Measurements from ENCODE around the gene CATSPERD.

DNA sequence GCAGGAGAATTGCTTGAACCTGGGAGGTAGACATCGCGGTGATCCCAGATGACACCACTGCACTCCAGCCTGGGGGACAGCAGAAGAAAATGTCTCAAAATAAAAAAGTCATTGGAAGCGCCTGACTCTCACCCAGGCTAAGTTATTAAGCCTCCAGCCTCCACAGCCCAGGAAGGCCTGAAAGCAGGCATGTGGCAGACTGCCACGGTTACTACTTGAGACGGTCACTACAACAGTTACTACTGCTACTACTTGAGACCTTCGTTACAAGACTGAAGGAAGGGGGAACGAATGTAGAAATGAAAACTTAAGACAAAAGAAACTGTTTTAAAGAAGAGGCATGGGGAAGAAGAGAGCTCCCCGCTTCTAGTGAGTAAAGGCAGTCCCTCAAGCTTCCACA lies 54.5 kb downstream of the CATSPERD start:
- TF ChIP-seq, protein P1, sequence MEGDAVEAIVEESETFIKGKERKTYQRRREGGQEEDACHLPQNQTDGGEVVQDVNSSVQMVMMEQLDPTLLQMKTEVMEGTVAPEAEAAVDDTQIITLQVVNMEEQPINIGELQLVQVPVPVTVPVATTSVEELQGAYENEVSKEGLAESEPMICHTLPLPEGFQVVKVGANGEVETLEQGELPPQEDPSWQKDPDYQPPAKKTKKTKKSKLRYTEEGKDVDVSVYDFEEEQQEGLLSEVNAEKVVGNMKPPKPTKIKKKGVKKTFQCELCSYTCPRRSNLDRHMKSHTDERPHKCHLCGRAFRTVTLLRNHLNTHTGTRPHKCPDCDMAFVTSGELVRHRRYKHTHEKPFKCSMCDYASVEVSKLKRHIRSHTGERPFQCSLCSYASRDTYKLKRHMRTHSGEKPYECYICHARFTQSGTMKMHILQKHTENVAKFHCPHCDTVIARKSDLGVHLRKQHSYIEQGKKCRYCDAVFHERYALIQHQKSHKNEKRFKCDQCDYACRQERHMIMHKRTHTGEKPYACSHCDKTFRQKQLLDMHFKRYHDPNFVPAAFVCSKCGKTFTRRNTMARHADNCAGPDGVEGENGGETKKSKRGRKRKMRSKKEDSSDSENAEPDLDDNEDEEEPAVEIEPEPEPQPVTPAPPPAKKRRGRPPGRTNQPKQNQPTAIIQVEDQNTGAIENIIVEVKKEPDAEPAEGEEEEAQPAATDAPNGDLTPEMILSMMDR (IDR thresholded peaks at IDR 0.05): no peak
- no peak for TF ChIP-seq POLR2A (IDR thresholded peaks at IDR 0.05)
- TF ChIP-seq EP300 (IDR thresholded peaks at IDR 0.05): no peak

All from ovary (tissue), 3 donors.